T-helper 2 cell treated with Interferon-gamma antibody and Interleukin-4, amounts not matched to agents 5 μg/mL and 100 μg/mL, for 36 hours (primary cell): ENCODE data around the gene BDKRB2.

Source experiments
- DNase-seq: peaks from one replicate; pipeline ENCODE4 v3.0.0; 2021; ENCODE audit warnings: low spot score
- H3K27ac Mint-ChIP-seq: one replicate; pipeline ENCODE4 v1.8.0; 2021; ENCODE audit warnings: mild to moderate bottlenecking, mixed read lengths
- H3K27me3 Mint-ChIP-seq: one replicate; pipeline ENCODE4 v1.8.0; 2021; ENCODE audit warnings: low read depth, mixed read lengths
- H3K36me3 Mint-ChIP-seq: one replicate; pipeline ENCODE4 v1.8.0; 2021; ENCODE audit warnings: low read depth, mixed read lengths
- H3K4me1 Mint-ChIP-seq: one replicate; pipeline ENCODE4 v1.8.0; 2021; ENCODE audit warnings: low read depth, mixed read lengths
- H3K4me3 Mint-ChIP-seq: one replicate; pipeline ENCODE4 v1.8.0; 2022; ENCODE audit warnings: mild to moderate bottlenecking, moderate library complexity, mixed read lengths
- H3K9me3 Mint-ChIP-seq: one replicate; pipeline ENCODE4 v1.8.0; 2021; ENCODE audit warnings: mixed read lengths

BDKRB2 gene

GRCh38 chr14:96252323-96252998 is 47.8 kb downstream of the BDKRB2 start:
- Mint-ChIP-seq H3K4me3 (no peak overlapping the region), H3K27ac (no peak overlapping the region), H3K27me3 (peaks cover 2% of the 10 kb centered on the region), H3K4me1 (no peaks in the 10 kb centered on the region), H3K36me3 (no peaks in the 10 kb centered on the region), H3K9me3 (no peaks in the 10 kb centered on the region)
- DNase-seq = no peak

DNA sequence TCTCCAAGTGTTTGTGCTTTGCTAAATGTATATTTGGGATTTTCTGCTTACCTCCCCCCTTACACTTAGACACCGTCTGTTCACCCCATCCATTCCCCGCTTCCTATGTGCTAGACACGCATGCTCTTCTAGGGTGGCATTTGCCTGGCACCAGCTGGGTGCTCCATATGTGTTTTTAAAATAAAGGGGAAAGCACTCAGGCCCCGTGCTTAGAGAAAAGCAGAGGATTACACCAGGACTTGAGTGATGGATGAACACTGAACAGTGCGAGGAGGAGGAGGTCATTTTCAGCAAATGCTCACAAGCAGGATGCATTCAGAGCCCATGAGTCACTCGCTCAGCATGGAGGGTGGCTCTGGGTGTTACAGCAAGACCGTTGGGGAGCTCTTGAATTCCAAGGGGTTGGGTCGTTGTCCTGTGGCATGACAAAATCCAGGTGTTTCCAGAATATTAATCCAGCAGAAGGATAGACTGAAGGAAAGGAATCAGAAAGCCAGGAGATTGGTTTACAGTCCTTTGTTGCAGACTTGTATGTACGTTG is 48.4 kb downstream of the BDKRB2 start:
- DNase-seq = no peak
- Mint-ChIP-seq H3K9me3 (no peaks in the 10 kb centered on the region), H3K4me3 (no peak overlapping the region), H3K4me1 (no peaks in the 10 kb centered on the region), H3K36me3 (no peaks in the 10 kb centered on the region), H3K27ac (no peak overlapping the region), H3K27me3 (peaks cover 6% of the 10 kb centered on the region)

- no peaks in the 10 kb centered on the region for H3K36me3 Mint-ChIP-seq
- H3K9me3 Mint-ChIP-seq = no peaks in the 10 kb centered on the region
- no peaks in the 10 kb centered on the region for H3K4me1 Mint-ChIP-seq
- no peak for DNase-seq
- no peak overlapping the region for H3K4me3 Mint-ChIP-seq
- H3K27me3 Mint-ChIP-seq = peaks cover 6% of the 10 kb centered on the region
- no peak overlapping the region for H3K27ac Mint-ChIP-seq
Observed at GRCh38 chr14:96254687-96255086, 50.0 kb downstream of the BDKRB2 start.

GRCh38 chr14:96255501-96256366 is 51.1 kb downstream of the BDKRB2 start, which contains the start of gene BDKRB1:
BDKRB1 (plus strand) TSS chr14:96256210; CDS start chr14:96263683, 7,473 bp downstream.
- H3K4me3 Mint-ChIP-seq = no peak within 1 kb of the TSS
- H3K27me3 Mint-ChIP-seq = peaks cover 7% of the 10 kb centered on the region
- no peak within 1 kb of the TSS for H3K27ac Mint-ChIP-seq
- no peak for DNase-seq
- H3K9me3 Mint-ChIP-seq = no peaks in the 10 kb centered on the region
- H3K36me3 Mint-ChIP-seq = no peaks in the 10 kb centered on the region
- H3K4me1 Mint-ChIP-seq = no peaks in the 10 kb centered on the region

- no peaks in the 10 kb centered on the region for H3K9me3 Mint-ChIP-seq
- no peak overlapping the region for H3K4me3 Mint-ChIP-seq
- DNase-seq = no peak
- H3K4me1 Mint-ChIP-seq = no peaks in the 10 kb centered on the region
- H3K27me3 Mint-ChIP-seq = peaks cover 11% of the 10 kb centered on the region
- H3K27ac Mint-ChIP-seq = no peak overlapping the region
- no peaks in the 10 kb centered on the region for H3K36me3 Mint-ChIP-seq
Observed at GRCh38 chr14:96256407-96256806, 51.8 kb downstream of the BDKRB2 start.

GRCh38 chr14:96257056-96257455 is 52.4 kb downstream of the BDKRB2 start:
- Mint-ChIP-seq H3K4me3 (no peak overlapping the region), H3K4me1 (no peaks in the 10 kb centered on the region), H3K27me3 (peaks cover 11% of the 10 kb centered on the region), H3K36me3 (no peaks in the 10 kb centered on the region), H3K27ac (no peak overlapping the region), H3K9me3 (no peaks in the 10 kb centered on the region)
- no peak for DNase-seq

DNA sequence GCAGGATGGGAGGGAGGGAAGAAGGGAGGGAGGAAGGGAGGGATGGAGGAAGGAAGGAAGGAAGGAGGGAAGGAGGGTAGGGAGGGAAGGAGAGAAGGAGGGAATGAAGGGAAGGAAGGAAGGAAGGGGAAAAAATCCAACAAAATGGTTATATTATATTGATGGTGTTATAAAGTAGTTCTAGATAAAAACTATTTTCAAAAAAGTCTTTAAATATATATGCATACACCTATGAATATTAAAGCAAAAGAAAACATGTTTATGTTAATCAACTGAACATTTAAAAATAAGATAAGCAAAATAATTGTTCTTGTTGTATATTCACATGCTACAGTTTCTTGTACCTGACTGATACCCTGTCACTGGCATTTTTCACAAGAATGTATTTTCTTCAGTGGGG is 53.3 kb downstream of the BDKRB2 start:
- Mint-ChIP-seq H3K9me3 (no peaks in the 10 kb centered on the region), H3K36me3 (no peaks in the 10 kb centered on the region), H3K4me3 (no peak overlapping the region), H3K27ac (no peak overlapping the region), H3K4me1 (no peaks in the 10 kb centered on the region), H3K27me3 (peaks cover 11% of the 10 kb centered on the region)
- no peak for DNase-seq

DNA sequence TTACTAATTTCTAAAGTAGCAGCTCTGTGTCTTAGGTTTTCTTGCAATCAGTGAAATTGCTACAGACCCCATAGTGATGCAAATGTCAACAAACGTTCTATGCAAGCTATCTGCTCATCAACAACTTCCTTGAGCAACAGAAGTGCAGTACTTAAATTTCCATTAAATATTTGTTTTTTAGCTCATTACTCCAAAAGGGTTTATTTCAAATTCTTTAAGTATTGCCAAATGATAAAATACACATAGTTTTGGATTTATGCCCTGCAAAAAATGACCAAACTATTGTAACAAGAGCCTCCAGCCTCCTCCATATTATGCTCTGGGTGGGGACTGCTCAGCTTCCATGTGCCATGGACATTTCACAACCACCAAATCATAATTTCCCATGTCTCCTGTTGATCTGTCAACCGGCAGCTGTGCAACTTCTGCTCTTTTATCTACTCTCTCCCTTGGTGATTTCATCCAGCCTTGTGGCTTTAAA is 55.7 kb downstream of the BDKRB2 start:
- Mint-ChIP-seq H3K9me3 (no peaks in the 10 kb centered on the region), H3K36me3 (no peaks in the 10 kb centered on the region), H3K27me3 (peaks cover 11% of the 10 kb centered on the region), H3K4me3 (no peak overlapping the region), H3K27ac (no peak overlapping the region), H3K4me1 (no peaks in the 10 kb centered on the region)
- no peak for DNase-seq

GRCh38 chr14:96261053-96261452 is 56.4 kb downstream of the BDKRB2 start:
- H3K36me3 Mint-ChIP-seq = no peaks in the 10 kb centered on the region
- H3K4me1 Mint-ChIP-seq = no peaks in the 10 kb centered on the region
- DNase-seq = no peak
- no peak overlapping the region for H3K27ac Mint-ChIP-seq
- no peaks in the 10 kb centered on the region for H3K9me3 Mint-ChIP-seq
- H3K4me3 Mint-ChIP-seq = no peak overlapping the region
- H3K27me3 Mint-ChIP-seq = peaks cover 11% of the 10 kb centered on the region

DNA sequence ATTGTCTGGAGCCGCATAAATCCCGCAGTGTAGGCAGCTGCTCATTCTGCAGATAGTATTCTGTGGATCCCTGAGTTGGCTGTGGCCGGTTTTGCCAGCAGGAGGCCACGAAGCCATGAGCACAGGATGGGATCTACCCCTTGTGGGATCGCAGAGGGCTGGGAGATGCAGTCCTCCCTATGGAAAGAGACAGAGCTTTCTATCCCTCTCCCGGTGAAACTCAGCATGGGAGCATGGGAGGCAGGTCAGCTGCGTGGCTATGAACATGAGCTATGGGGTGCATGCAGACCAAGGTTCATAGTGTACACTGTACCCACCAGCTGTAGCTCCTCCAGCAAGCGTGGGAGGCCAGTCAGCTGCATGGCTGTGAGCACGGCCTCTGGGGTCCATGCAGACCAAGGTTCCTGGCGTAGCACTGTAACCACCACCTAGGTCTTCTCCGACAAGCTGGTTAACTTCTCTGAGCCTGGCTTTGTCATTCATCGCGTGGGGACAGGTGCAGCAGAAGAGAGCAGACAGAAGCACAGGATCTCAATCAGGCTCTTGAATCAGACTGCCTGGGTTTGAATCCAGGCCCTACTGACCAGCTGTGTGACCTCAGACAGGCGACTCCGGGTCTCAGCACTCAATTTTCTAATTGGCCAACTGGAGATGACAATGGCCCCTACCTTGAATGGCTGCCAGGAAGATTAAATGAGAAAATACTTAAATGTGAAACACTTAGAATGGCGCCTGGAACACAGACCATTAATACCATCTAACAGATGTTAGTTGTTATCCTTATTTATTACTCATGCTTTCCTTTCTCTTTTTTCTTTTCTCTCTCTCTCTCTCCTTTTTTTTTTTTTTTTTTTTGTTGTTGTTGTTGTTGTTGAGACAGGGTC is 57.4 kb downstream of the BDKRB2 start:
- H3K27me3 Mint-ChIP-seq = peaks cover 11% of the 10 kb centered on the region
- H3K27ac Mint-ChIP-seq = no peak overlapping the region
- no peaks in the 10 kb centered on the region for H3K4me1 Mint-ChIP-seq
- H3K9me3 Mint-ChIP-seq = no peaks in the 10 kb centered on the region
- no peak overlapping the region for H3K4me3 Mint-ChIP-seq
- no peak for DNase-seq
- H3K36me3 Mint-ChIP-seq = no peaks in the 10 kb centered on the region

GRCh38 chr14:96263347-96264199 is 58.9 kb downstream of the BDKRB2 start:
- peaks cover 6% of the 10 kb centered on the region for H3K27me3 Mint-ChIP-seq
- no peak overlapping the region for H3K4me3 Mint-ChIP-seq
- no peaks in the 10 kb centered on the region for H3K36me3 Mint-ChIP-seq
- no peaks in the 10 kb centered on the region for H3K9me3 Mint-ChIP-seq
- no peak overlapping the region for H3K27ac Mint-ChIP-seq
- DNase-seq = no peak
- no peaks in the 10 kb centered on the region for H3K4me1 Mint-ChIP-seq

DNA sequence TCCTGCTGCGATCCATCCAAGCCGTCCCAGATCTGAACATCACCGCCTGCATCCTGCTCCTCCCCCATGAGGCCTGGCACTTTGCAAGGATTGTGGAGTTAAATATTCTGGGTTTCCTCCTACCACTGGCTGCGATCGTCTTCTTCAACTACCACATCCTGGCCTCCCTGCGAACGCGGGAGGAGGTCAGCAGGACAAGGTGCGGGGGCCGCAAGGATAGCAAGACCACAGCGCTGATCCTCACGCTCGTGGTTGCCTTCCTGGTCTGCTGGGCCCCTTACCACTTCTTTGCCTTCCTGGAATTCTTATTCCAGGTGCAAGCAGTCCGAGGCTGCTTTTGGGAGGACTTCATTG is 59.5 kb downstream of the BDKRB2 start:
- Mint-ChIP-seq H3K4me3 (no peak overlapping the region), H3K27me3 (peaks cover 6% of the 10 kb centered on the region), H3K9me3 (no peaks in the 10 kb centered on the region), H3K36me3 (no peaks in the 10 kb centered on the region), H3K27ac (no peak overlapping the region), H3K4me1 (no peaks in the 10 kb centered on the region)
- DNase-seq = no peak

- Mint-ChIP-seq H3K27me3 (peaks cover 6% of the 10 kb centered on the region), H3K27ac (no peak overlapping the region), H3K4me3 (no peak overlapping the region), H3K4me1 (no peaks in the 10 kb centered on the region), H3K9me3 (no peaks in the 10 kb centered on the region), H3K36me3 (no peaks in the 10 kb centered on the region)
- no peak for DNase-seq
Observed at GRCh38 chr14:96264853-96265252, 60.2 kb downstream of the BDKRB2 start.
